ENCODE measurements around the gene TMEM258. TPM values are rescaled to one million over a fixed set of nuclear protein-coding genes. Genes with fewer than 3 reads are reported as not detected.

TMEM258 gene
- total RNA-seq, 1 donor from 2014 or later, result 47.9 TPM

DNA sequence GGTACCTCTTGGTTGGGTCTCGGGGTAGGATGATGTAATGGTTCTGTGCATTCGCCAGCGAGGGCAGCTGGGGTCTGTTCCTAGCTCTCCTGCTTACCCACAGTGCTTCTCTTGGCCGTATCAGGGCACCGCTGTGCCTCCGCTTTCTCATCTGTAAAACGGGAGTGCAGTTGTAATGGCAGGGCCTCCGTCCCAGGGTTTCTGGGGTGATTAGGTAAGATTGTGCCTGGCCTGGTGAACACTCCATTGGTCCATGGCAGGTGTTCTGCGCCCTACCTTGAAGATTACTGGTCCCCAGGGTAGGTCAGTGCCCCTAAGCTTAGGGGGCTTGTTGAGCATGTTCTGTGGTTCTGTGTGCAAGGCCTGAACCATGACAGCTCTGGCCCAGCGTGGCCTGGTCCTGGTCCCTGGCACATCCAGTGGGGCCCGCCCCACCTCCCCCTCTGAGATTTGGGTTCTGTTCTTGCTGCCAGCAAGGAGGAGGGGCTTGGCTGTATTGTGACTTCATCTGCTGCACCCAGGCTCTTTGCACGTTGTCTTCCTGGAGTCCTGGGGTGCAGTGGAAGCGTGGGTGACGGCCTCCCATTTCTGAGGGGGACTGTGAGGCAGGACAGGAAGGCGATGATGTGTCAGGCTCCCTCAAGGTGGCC is 35.1 kb downstream of the TMEM258 start:
- TF ChIP-seq POLR2A (IDR thresholded peaks at IDR 0.05) (no peak), POLR2AphosphoS5 (IDR thresholded peaks at IDR 0.05; ENCODE audit: insufficient read depth in 1 of 2, low read depth in 1 of 2) (no peak), CTCF (IDR thresholded peaks at IDR 0.05) (no peak)
- no peak overlapping the region for H3K27ac ChIP-seq
- H3K4me3 ChIP-seq, result no peak overlapping the region
- no peaks in the 10 kb centered on the region for H3K27me3 ChIP-seq
- DNase-seq (ENCODE audit: extremely low spot score in 2 of 2), result no peak
- no peaks in the 10 kb centered on the region for H3K36me3 ChIP-seq
- no peaks in the 10 kb centered on the region for H3K9me3 ChIP-seq
- intact Hi-C loops (cut with DNase I), result no loop called here
- no peaks in the 10 kb centered on the region for H3K4me1 ChIP-seq

DNA sequence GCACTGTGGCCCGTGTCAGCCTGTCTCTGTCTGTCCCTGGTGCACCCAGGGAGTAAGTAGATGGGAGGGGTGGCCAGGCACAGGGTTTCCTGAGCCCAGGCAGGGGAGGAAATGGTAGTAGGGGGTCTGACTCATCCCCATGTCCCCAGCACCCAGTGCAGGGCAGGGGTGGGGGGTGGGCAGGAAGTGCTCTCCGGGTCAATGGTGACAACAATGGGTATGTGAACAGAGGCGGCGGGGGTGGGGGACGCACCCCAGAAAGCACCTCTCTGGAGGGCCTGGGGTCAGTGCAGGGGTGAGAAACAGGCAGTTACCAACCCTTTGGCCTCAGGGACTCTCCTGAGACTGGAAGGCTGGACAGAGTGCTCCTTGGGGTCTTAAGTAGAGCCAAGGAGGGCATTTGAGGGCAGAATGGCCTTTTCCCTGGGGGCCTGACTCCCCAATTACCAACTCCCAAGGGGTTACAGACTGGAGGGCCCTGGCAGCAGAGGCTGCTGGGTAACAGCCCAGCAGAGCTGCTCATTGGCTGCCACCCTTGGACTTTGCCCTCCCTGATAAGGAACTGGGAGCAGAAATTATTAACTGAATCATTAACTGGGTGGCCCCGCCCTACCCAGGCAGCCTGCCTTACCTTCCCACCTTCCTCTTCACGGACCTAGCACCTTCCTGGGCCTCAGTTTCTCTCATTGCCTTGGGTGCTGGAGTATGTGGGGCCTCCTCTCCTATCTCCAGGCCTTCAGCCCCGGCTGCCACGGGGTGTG is 35.8 kb downstream of the TMEM258 start:
- DNase-seq (ENCODE audit: extremely low spot score in 2 of 2), result no peak
- Histone ChIP-seq H3K36me3 (no peaks in the 10 kb centered on the region), H3K27me3 (no peaks in the 10 kb centered on the region), H3K4me3 (no peak overlapping the region), H3K9me3 (no peaks in the 10 kb centered on the region), H3K27ac (no peak overlapping the region), H3K4me1 (peaks cover 6% of the 10 kb centered on the region)
- intact Hi-C loops (cut with DNase I), result no loop called here
- no peak for TF ChIP-seq POLR2AphosphoS5 (IDR thresholded peaks at IDR 0.05; ENCODE audit: insufficient read depth in 1 of 2, low read depth in 1 of 2)
- TF ChIP-seq CTCF (IDR thresholded peaks at IDR 0.05), result no peak
- no peak for TF ChIP-seq POLR2A (IDR thresholded peaks at IDR 0.05)

DNA sequence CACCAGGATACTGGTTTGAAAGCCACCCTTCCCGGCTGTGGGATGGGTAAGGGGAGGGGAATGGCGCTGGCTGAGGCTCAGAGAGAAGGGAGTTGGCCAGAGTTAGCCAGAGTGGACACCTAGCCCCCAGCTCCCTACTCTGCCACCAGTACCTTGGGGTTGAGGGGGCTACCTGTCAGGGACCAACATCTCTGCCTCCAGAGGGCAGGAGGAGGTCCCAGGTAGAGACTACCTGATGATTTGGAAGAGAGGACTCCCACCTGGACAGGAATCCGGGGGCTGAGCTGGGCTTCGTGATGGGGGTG is 36.3 kb downstream of the TMEM258 start:
- peaks cover 6% of the 10 kb centered on the region for H3K4me1 ChIP-seq
- TF ChIP-seq POLR2AphosphoS5 (IDR thresholded peaks at IDR 0.05; ENCODE audit: insufficient read depth in 1 of 2, low read depth in 1 of 2) (no peak), POLR2A (IDR thresholded peaks at IDR 0.05) (no peak), CTCF (IDR thresholded peaks at IDR 0.05) (no peak)
- H3K27me3 ChIP-seq, result no peaks in the 10 kb centered on the region
- DNase-seq (ENCODE audit: extremely low spot score in 2 of 2), result no peak
- H3K4me3 ChIP-seq, result no peak overlapping the region
- H3K36me3 ChIP-seq, result no peaks in the 10 kb centered on the region
- no peaks in the 10 kb centered on the region for H3K9me3 ChIP-seq
- H3K27ac ChIP-seq, result no peak overlapping the region
- intact Hi-C loops (cut with DNase I), result no loop called here

- TF ChIP-seq CTCF (IDR thresholded peaks at IDR 0.05) (no peak), POLR2A (IDR thresholded peaks at IDR 0.05) (no peak), POLR2AphosphoS5 (IDR thresholded peaks at IDR 0.05; ENCODE audit: insufficient read depth in 1 of 2, low read depth in 1 of 2) (no peak)
- Histone ChIP-seq H3K36me3 (no peaks in the 10 kb centered on the region), H3K9me3 (no peaks in the 10 kb centered on the region), H3K4me1 (peaks cover 6% of the 10 kb centered on the region), H3K4me3 (no peak overlapping the region), H3K27me3 (no peaks in the 10 kb centered on the region), H3K27ac (no peak overlapping the region)
- intact Hi-C loops (cut with DNase I), result no loop called here
- DNase-seq (ENCODE audit: extremely low spot score in 2 of 2), result no peak
Measured at GRCh38 chr11:61754534-61755482, 37.6 kb downstream of the TMEM258 start.
